HEK293 (cell line): Measurements from ENCODE around the gene NELFE.

ENCODE experiments used
- CTCF ChIA-PET: fragments of 350-600 bp; formaldehyde crosslinking; extraction: SDS; loops from one replicate; lab custom pipeline; 2021; ENCODE audit warnings: antibody characterized with exemption; lab: Yijun Ruan, JAX
- POLR2A ChIA-PET: fragments of 300-600 bp; formaldehyde crosslinking; extraction: SDS; loops from one replicate; lab custom pipeline; 2020; ENCODE audit warnings: antibody characterized with exemption, inconsistent platforms; lab: Yijun Ruan, JAX
- H3K27ac ChIP-seq: fragments of 200-500 bp; sonication (Bioruptor generic); 2 replicates; pipeline ENCODE4 v1.5.1; 2014; ENCODE audit warnings: low read depth, low read length, control low read depth, inconsistent platforms; ENCODE audit errors: extremely low read depth
- H3K36me3 ChIP-seq, 2 experiments: fragments of 200-500 bp in 1 of 2; sonication (Bioruptor generic) in 1 of 2; 1 replicate in 1 of 2; 2 replicates in 1 of 2; pipeline ENCODE4 v1.5.1; 2014 to 2017; ENCODE audit warnings: inconsistent platforms in 2 of 2, low read length in 2 of 2; ENCODE audit not compliant: control insufficient read depth in 2 of 2, insufficient read depth in 1 of 2
- H3K4me1 ChIP-seq: fragments of 200-500 bp; sonication (Bioruptor generic); 2 replicates; pipeline ENCODE4 v1.5.1; 2014; ENCODE audit warnings: mild to moderate bottlenecking, low read length, inconsistent platforms; ENCODE audit not compliant: control insufficient read depth, insufficient read depth
- H3K4me3 ChIP-seq: 2 replicates; pipeline ENCODE4 v1.5.1; 2011; ENCODE audit warnings: low read depth, mild to moderate bottlenecking, control low read depth, low read length, moderate library complexity
- H3K9me3 ChIP-seq: fragments of 200-500 bp; sonication (Bioruptor generic); 2 replicates; pipeline ENCODE4 v1.5.1; 2014; ENCODE audit warnings: low read depth, low read length, inconsistent platforms; ENCODE audit not compliant: control insufficient read depth, insufficient read depth
- GFI1B ChIP-seq: fragments of 450-650 bp; formaldehyde crosslinking; IDR thresholded peaks from 2 replicates; pipeline ENCODE4 v1.5.1; 2016; ENCODE audit warnings: missing biosample characterization, missing genetic modification characterization
- GLI4 ChIP-seq: fragments of 450-650 bp; formaldehyde crosslinking; IDR thresholded peaks from 2 replicates; pipeline ENCODE4 v1.5.1; 2016; ENCODE audit warnings: missing biosample characterization, missing genetic modification characterization
- HOXA7 ChIP-seq: sonication (generic); formaldehyde crosslinking; IDR thresholded peaks from 2 replicates; pipeline ENCODE4 v1.8.1; 2022; ENCODE audit warnings: missing genetic modification reagents, borderline replicate concordance
- KLF7 ChIP-seq: fragments of 450-650 bp; formaldehyde crosslinking; IDR thresholded peaks from 2 replicates; pipeline ENCODE4 v1.5.1; 2016; ENCODE audit warnings: missing biosample characterization, missing genetic modification characterization, borderline replicate concordance
- SCRT1 ChIP-seq: fragments of 450-650 bp; formaldehyde crosslinking; IDR thresholded peaks from 2 replicates; pipeline ENCODE4 v1.5.1; 2016; ENCODE audit warnings: missing biosample characterization, missing genetic modification characterization, borderline replicate concordance
- ZBTB20 ChIP-seq: fragments of 450-650 bp; formaldehyde crosslinking; IDR thresholded peaks from 2 replicates; pipeline ENCODE4 v1.5.1; 2016; ENCODE audit warnings: missing biosample characterization, missing genetic modification characterization
- ZFP37 ChIP-seq: fragments of 450-650 bp; formaldehyde crosslinking; IDR thresholded peaks from 2 replicates; pipeline ENCODE4 v1.5.1; 2016; ENCODE audit warnings: missing biosample characterization, missing genetic modification characterization
- ZIC2 ChIP-seq: fragments of 450-650 bp; formaldehyde crosslinking; IDR thresholded peaks from 2 replicates; pipeline ENCODE4 v1.5.1; 2016; ENCODE audit warnings: missing biosample characterization, missing genetic modification characterization
- ZNF114 ChIP-seq: fragments of 450-650 bp; formaldehyde crosslinking; IDR thresholded peaks from 2 replicates; pipeline ENCODE4 v1.5.0; 2017; ENCODE audit warnings: missing biosample characterization, missing genetic modification characterization
- ZNF146 ChIP-seq: fragments of 450-650 bp; formaldehyde crosslinking; IDR thresholded peaks from 2 replicates; pipeline ENCODE4 v1.5.1; 2016; ENCODE audit warnings: missing biosample characterization, missing genetic modification characterization
- ZNF19 ChIP-seq: fragments of 450-650 bp; formaldehyde crosslinking; IDR thresholded peaks from 2 replicates; pipeline ENCODE4; 2016; ENCODE audit warnings: missing biosample characterization, missing genetic modification characterization, low read depth
- ZNF214 ChIP-seq: fragments of 450-650 bp; formaldehyde crosslinking; IDR thresholded peaks from 2 replicates; pipeline ENCODE4 v1.5.1; 2017; ENCODE audit warnings: missing biosample characterization, mild to moderate bottlenecking, missing genetic modification characterization, borderline replicate concordance
- ZNF24 ChIP-seq: fragments of 450-650 bp; formaldehyde crosslinking; IDR thresholded peaks from 2 replicates; pipeline ENCODE4 v1.5.1; 2016; ENCODE audit warnings: missing biosample characterization, missing genetic modification characterization
- ZNF510 ChIP-seq: fragments of 450-650 bp; formaldehyde crosslinking; IDR thresholded peaks from 2 replicates; pipeline ENCODE4 v1.5.1; 2018; ENCODE audit warnings: mild to moderate bottlenecking, missing genetic modification characterization, missing biosample characterization; ENCODE audit not compliant: insufficient replicate concordance
- ZNF555 ChIP-seq: fragments of 450-650 bp; formaldehyde crosslinking; conservative IDR thresholded peaks from 2 replicates; pipeline ENCODE4 v1.5.1; 2017; ENCODE audit warnings: missing biosample characterization, mild to moderate bottlenecking, missing genetic modification characterization, inconsistent platforms
- ZNF624 ChIP-seq: fragments of 450-650 bp; formaldehyde crosslinking; IDR thresholded peaks from 2 replicates; pipeline ENCODE4 v1.5.1; 2017; ENCODE audit warnings: missing biosample characterization, missing genetic modification characterization
- ZNF629 ChIP-seq: fragments of 450-650 bp; formaldehyde crosslinking; IDR thresholded peaks from 2 replicates; pipeline ENCODE4 v1.5.1; 2017; ENCODE audit warnings: missing biosample characterization, missing genetic modification characterization
- TF ChIP-seq, protein P1 (sequence below): fragments of 450-650 bp; IDR thresholded peaks from 2 replicates; pipeline ENCODE4 v1.5.1; 2018; ENCODE audit warnings: missing biosample characterization, mild to moderate bottlenecking, missing genetic modification characterization
- TF ChIP-seq, protein P2 (sequence below): fragments of 450-650 bp; formaldehyde crosslinking; IDR thresholded peaks from 2 replicates; pipeline ENCODE4 v1.5.1; 2016; ENCODE audit warnings: missing biosample characterization, missing genetic modification characterization
- TF ChIP-seq, protein P3 (sequence below): fragments of 450-650 bp; formaldehyde crosslinking; IDR thresholded peaks from 2 replicates; pipeline ENCODE4 v1.5.1; 2016; ENCODE audit warnings: missing biosample characterization, missing genetic modification characterization, borderline replicate concordance

The NELFE gene

DNA sequence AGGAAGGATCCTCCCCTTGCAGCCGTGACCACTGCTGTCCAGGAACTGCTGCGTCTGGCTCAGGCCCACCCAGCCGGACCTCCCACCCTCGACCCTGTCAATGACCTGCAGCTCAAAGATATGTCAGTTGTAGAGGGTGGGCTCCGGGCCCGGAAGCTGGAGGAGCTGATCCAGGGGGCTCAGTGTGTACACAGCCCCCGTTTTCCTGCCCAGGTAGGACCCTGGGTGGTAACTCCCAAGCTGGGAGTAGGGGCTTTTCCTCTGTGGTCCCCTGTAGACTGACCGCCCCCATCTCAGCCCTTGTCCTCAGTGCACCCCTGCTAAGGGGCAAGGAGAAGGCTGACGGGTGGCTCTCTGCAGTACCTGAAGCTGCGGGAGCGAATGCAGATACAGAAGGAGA lies 9.6 kb upstream of the NELFE start:
- CTCF ChIA-PET: interaction anchor here (2.0 kb wide), 1 partner anchor 16 kb away, joined by 7 read pairs; no protein-coding TSS in a partner anchor
- Histone ChIP-seq H3K4me1 (peaks cover 5% of the 10 kb centered on the region), H3K36me3 (peaks cover 13 to 77% of the 10 kb centered on the region in 2 experiments; a peak in 2 of 3 replicates), H3K4me3 (no peak overlapping the region), H3K9me3 (no peaks in the 10 kb centered on the region), H3K27ac (no peak overlapping the region)
- TF ChIP-seq ZNF24 (tag by site-specific recombination) (no peak), HOXA7 (CRISPR knock-in tag) (no peak), ZBTB20 (tag by site-specific recombination) (no peak), ZIC2 (no peak), KLF7 (tag by site-specific recombination) (no peak), GLI4 (tag by site-specific recombination) (no peak), ZFP37 (tag by site-specific recombination) (no peak), ZNF624 (tag by site-specific recombination) (no peak), SCRT1 (tag by site-specific recombination) (no peak)
- TF ChIP-seq, protein P1, sequence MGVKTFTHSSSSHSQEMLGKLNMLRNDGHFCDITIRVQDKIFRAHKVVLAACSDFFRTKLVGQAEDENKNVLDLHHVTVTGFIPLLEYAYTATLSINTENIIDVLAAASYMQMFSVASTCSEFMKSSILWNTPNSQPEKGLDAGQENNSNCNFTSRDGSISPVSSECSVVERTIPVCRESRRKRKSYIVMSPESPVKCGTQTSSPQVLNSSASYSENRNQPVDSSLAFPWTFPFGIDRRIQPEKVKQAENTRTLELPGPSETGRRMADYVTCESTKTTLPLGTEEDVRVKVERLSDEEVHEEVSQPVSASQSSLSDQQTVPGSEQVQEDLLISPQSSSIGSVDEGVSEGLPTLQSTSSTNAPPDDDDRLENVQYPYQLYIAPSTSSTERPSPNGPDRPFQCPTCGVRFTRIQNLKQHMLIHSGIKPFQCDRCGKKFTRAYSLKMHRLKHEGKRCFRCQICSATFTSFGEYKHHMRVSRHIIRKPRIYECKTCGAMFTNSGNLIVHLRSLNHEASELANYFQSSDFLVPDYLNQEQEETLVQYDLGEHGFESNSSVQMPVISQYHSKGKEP: no peak
- TF ChIP-seq, protein P2, sequence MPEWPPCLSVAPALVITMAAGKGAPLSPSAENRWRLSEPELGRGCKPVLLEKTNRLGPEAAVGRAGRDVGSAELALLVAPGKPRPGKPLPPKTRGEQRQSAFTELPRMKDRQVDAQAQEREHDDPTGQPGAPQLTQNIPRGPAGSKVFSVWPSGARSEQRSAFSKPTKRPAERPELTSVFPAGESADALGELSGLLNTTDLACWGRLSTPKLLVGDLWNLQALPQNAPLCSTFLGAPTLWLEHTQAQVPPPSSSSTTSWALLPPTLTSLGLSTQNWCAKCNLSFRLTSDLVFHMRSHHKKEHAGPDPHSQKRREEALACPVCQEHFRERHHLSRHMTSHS (tag by site-specific recombination): no peak
- POLR2A ChIA-PET: interaction anchor here (0.8 to 1.6 kb wide), 3 partner anchors 9 to 141 kb away, joined by 3 to 8 read pairs (median 3); partner anchors contain the start of genes HSPA1B, NELFE and SKIC2

DNA sequence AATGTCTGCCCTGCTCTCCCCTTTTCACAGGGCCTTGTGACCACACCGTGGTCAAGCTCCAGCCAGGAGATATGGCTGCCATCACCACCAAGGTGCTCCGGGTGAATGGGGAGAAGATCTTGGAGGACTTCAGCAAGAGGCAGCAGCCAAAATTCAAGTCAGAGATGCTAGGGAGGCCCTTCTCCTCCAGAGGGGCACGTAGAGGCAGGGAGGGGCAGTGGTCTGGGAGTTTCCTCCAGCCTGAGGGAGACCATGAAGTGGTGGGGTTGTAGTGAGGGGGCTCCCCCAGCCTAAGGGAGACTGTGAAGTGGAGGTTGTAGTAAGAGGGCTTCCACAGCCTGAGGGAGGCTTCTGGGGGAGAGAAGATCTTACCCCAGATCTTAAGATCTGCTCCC lies 9.2 kb upstream of the NELFE start:
- CTCF ChIA-PET: no interaction called here
- POLR2A ChIA-PET: interaction anchor here (1.5 kb wide), 1 partner anchor 8 kb away, joined by 8 read pairs; the partner anchor contains the start of genes NELFE and SKIC2
- H3K36me3 ChIP-seq: peaks cover 13 to 81% of the 10 kb centered on the region in 2 experiments; a peak in 2 of 3 replicates

More for the DNA sequence above, 9.2 kb upstream of the NELFE start:
- no peak overlapping the region for H3K4me3 ChIP-seq
- no peaks in the 10 kb centered on the region for H3K9me3 ChIP-seq
- TF ChIP-seq ZNF629: no peak
- TF ChIP-seq ZNF146 (tag by site-specific recombination): no peak
- no peak for TF ChIP-seq ZNF114 (tag by site-specific recombination)
- TF ChIP-seq ZBTB20 (tag by site-specific recombination): no peak
- TF ChIP-seq, protein P3, sequence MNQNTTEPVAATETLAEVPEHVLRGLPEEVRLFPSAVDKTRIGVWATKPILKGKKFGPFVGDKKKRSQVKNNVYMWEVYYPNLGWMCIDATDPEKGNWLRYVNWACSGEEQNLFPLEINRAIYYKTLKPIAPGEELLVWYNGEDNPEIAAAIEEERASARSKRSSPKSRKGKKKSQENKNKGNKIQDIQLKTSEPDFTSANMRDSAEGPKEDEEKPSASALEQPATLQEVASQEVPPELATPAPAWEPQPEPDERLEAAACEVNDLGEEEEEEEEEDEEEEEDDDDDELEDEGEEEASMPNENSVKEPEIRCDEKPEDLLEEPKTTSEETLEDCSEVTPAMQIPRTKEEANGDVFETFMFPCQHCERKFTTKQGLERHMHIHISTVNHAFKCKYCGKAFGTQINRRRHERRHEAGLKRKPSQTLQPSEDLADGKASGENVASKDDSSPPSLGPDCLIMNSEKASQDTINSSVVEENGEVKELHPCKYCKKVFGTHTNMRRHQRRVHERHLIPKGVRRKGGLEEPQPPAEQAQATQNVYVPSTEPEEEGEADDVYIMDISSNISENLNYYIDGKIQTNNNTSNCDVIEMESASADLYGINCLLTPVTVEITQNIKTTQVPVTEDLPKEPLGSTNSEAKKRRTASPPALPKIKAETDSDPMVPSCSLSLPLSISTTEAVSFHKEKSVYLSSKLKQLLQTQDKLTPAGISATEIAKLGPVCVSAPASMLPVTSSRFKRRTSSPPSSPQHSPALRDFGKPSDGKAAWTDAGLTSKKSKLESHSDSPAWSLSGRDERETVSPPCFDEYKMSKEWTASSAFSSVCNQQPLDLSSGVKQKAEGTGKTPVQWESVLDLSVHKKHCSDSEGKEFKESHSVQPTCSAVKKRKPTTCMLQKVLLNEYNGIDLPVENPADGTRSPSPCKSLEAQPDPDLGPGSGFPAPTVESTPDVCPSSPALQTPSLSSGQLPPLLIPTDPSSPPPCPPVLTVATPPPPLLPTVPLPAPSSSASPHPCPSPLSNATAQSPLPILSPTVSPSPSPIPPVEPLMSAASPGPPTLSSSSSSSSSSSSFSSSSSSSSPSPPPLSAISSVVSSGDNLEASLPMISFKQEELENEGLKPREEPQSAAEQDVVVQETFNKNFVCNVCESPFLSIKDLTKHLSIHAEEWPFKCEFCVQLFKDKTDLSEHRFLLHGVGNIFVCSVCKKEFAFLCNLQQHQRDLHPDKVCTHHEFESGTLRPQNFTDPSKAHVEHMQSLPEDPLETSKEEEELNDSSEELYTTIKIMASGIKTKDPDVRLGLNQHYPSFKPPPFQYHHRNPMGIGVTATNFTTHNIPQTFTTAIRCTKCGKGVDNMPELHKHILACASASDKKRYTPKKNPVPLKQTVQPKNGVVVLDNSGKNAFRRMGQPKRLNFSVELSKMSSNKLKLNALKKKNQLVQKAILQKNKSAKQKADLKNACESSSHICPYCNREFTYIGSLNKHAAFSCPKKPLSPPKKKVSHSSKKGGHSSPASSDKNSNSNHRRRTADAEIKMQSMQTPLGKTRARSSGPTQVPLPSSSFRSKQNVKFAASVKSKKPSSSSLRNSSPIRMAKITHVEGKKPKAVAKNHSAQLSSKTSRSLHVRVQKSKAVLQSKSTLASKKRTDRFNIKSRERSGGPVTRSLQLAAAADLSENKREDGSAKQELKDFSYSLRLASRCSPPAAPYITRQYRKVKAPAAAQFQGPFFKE (tag by site-specific recombination): no peak
- TF ChIP-seq ZNF555 (tag by site-specific recombination): no peak
- TF ChIP-seq ZNF214: no peak
- no peak for TF ChIP-seq ZNF510 (tag by site-specific recombination)
- TF ChIP-seq ZNF19 (tag by site-specific recombination): no peak
- no peak for TF ChIP-seq GFI1B (tag by site-specific recombination)
- H3K27ac ChIP-seq: no peak overlapping the region
- H3K4me1 ChIP-seq: peaks cover 1% of the 10 kb centered on the region
